HG03095 (cell line): ENCODE measurements around the gene AIP.

Experiments
- ATAC-seq: cut with Tn5 transposase; IDR thresholded peaks from one replicate; pipeline ENCODE4 v1.9.1; 2021; ENCODE audit warnings: moderate library complexity; ENCODE audit not compliant: unreplicated experiment

AIP gene

DNA sequence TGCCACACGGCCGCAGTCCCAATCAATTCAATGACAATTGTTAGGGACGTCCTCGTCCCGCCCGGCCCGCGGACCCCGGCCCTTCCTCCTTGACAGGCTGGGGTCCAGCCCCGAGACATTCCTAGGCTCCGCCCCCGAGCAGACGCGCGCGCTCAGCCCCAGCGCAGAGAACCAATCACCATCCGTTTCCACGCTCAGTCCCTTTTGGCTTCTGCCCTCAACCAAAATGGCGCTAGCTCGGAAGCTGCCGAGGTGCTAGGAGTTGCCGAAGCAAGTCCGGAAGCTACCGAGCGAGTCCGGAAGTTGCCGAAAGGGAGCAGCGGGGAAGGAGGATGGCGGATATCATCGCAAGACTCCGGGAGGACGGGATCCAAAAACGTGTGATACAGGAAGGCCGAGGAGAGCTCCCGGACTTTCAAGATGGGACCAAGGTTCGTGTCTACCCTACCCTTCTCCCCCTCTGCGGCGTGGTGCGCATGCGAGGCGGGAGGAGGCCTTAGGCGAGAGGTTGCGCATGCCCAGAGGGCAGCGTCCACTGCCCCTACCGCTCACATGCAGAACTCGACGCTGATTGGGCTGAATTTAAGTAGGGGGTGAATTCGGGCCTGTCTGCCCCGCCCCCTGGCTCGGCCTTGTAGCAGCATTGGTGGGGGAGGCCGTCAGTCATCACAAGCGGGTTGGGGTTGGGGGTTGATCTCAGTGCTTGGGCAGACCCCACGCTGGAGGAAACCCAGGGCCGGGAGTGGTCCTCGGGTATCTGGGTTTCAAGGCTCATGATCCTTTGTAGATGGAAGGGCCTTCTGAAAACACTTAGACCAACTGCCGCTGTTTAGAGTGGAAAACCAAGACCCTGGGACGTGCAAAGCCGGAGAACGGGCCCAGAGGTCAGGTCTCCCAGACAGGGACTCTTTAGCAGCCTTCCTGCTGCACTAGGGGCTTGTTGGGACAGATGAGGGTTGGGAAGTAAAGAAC, at the start of gene AIP:
Gene AIP, plus strand, starts transcription at position 200 of the 972 bp plus-strand sequence. Its CDS starts 133 bp downstream, at position 333.
- ATAC-seq, result peak; percentile 48

GRCh38 chr11:67433536-67434394, 49.1 kb upstream of the AIP start:
- ATAC-seq, result no peak

DNA sequence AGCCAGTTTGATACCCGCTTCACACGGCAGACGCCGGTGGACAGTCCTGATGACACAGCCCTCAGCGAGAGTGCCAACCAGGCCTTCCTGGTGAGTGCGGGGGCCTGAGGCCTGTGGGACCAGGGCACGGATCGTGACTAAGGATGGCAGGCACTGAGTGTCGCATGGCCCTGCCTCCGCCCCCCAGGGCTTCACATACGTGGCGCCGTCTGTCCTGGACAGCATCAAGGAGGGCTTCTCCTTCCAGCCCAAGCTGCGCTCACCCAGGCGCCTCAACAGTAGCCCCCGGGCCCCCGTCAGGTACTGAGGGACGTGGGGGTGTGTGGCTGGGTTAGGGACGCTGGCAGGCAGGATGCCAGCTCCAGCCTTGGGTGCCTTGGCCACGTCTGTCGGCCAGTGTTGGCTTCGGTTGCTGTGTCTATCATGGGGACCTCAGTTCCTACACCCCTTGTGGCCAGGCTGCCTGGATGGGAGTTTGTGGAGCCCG, 48.4 kb upstream of the AIP start:
- no peak for ATAC-seq

GRCh38 chr11:67435031-67435726, 47.6 kb upstream of the AIP start:
- ATAC-seq, result no peak

DNA sequence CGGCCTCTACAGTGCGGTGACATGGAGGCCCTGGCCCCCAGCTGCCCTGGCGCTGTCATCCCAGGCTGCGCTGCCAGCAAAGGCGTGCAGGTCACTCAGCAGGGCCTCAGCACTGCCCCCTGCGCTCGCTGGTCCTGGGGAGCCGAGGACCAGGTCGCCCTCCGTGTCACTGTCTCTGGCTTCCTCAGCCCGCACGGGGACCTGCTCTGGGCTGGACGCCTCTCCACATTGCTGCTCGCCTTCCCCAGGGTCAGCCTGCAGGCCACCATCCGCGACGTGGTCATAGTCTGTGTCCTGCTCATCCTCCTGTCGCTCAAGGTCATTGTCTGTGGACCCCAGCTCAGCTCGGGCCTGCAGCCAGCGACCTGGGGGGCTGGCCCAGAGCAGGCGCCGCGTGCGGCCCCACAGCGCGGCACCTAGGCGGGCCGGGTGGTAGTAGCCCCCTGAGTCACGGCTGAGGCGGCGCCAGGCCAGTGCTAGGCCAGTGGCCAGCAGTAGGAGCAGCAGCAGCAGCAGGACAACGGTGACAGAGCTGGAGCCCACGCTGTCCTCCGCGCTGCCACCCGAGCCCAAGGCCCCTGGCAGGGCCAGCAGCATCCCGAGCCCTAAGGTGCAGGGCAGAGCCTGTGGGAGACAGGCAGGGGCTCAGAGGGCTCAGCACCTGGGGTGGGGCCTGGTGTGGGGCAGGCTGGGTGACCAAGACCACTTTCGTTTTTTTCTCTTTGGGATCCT, 46.9 kb upstream of the AIP start:
- ATAC-seq, result no peak

DNA sequence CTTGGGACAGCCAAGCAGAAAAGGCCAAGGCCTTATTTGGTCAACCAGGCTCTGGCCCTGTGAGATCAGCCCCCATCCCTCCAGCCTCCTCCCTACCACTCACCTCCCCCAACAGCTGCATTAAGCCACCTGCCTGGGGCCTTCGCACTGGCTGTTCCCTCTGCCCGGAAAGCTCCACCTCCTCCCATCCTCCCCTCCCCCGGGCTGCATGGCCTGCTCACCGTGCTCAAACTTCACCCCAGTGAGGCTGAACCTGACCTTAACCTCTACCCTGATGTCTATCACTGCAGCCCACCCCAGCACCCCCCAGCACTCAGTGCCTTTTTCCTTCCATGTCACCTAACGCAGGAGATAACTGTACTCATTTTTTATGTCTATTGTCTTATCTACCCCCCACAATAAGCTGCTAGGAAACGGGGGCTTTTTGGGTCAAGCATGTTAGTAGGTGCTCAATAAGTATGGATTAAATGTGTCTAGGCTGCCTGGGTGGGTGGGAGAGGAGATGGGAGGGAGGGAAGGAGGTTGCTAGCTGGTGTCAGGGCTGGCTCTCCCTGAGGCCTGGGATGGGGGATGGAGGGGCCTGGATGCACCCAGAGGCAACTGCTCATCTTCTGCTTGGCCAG, 46.3 kb upstream of the AIP start:
- no peak for ATAC-seq

GRCh38 chr11:67437082-67437808, 45.6 kb upstream of the AIP start, which contains the start of gene PTPRCAP:
Gene PTPRCAP, minus strand, starts transcription at chr11:67437682. Its CDS starts 63 bp downstream, at chr11:67437619.
- no peak for ATAC-seq

GRCh38 chr11:67437809-67438157, 45.0 kb upstream of the AIP start:
- ATAC-seq, result no peak

DNA sequence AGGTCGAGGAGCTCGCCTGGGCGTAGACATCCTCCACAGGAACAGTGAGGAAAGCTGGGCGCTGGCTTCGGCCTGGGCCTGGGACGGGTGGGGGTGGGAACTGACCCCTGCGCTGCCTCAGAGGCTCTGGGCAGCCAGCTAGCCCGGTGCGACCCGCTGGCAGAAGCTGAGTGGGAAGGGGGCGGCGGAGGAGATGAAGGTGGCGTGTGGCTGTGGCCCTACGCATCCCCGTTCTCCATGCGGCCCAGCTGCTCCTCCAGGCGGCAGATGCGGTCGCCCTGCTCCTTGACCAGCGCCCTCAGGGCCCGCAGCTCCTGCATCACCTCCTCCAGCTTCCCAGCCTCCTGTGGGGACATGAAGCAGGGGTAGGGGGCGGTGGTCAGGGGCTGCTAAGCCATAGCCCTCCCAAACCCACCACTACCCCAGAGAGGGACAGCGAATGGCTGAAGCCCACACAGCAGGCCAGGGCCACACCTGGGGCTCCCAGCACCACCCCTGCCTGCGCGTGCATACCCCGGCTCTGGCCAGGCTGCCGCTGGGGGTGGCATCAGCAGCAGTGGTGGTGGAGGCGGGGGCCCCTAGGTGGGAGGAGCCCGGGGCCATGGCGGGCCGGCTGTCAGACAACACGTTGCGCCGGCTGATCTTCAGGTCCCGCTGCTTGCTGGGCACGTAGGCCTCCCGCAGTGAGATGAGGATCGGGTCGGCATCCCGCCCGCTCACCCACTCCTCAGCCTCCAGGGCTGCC, 44.5 kb upstream of the AIP start:
- ATAC-seq, result no peak

DNA sequence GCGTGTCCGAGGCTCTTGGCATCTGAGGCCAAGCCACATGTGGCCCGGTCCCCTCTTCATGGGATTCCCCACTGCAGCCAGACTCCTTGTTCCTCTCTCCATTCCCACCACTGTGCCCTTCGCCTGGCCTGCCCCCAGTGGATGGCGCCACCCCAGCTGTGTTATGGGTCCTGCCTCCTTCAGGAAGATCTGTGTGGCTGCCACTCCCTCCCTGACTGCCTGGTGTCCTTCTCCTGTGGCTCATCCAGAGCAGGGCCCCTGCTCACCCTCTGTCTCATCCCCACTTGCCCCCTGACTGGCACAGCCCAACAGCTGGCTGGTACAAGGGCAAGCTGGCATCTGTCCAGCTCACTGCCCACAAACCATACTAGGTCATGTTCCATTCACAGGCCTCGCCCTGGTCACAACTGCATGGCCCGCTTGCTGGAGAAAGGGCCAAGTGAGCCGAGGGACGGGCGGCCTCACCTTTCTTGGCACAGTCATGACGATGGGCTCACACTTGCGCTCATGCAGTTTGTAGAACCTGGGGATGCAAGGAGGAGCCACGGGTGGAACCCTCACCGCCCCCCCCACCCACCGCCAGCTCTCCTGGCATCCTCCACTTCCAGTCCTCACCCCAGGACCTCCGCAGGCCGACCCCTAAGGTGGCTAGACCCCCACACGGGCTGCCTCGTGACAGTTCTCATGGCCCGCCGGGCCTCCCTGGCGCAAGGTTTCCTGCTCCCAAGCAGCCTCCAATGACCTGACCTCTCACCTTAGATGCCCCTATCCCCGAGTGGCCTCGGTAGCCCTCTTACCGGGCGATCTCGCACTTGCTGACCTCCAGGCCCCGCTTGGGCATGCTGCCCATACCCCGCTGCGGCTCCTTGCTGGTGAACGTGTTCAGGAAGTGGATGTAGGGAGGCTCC, 43.3 kb upstream of the AIP start:
- ATAC-seq, result no peak

DNA sequence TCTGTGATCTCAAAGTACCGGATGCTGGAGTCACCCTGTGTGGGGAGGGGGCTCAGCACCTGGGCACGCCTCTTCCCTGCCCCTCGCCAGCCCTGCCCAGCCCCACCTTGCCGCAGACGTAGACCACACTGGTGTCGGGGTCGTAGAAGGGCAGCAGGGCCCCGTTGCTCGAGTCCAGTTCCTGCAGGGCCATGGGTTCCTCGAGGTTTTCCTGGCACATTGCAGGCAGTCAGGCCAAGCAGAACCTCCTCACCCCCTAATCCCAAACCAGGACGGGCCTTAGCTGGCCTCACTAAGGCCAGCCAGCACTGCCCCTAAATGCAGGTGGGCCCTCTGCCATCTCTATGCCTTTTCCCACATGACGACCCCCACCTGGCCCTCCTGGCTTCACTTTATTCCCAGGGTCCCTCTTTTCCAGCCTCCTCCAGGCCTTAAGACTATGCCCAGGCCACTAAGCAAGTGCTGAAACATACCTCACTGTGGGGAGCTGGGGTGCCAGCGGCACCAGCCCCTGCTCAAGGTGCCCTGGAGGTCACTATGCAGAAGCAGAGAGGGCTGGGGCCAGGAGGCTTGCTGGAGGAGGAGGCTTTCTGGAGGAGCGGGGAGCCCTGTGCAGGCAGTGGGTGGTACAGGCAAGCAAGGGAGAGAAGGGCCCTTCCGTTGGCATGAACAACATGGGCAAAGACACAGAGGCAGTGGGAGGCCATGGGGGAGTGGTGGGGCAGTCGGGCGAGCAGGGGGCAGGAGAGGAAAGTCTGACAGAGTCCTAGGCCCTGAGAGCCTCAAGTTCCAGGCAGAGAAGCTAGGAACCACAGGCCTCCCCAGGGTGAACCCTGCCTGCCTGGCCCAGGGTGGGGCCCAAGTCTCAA, 42.4 kb upstream of the AIP start:
- ATAC-seq, result no peak

GRCh38 chr11:67441098-67441563, 41.7 kb upstream of the AIP start:
- no peak for ATAC-seq

GRCh38 chr11:67441731-67442351, 41.0 kb upstream of the AIP start:
- no peak for ATAC-seq

- ATAC-seq, result no peak
Observed at GRCh38 chr11:67442504-67443404, 40.1 kb upstream of the AIP start.

DNA sequence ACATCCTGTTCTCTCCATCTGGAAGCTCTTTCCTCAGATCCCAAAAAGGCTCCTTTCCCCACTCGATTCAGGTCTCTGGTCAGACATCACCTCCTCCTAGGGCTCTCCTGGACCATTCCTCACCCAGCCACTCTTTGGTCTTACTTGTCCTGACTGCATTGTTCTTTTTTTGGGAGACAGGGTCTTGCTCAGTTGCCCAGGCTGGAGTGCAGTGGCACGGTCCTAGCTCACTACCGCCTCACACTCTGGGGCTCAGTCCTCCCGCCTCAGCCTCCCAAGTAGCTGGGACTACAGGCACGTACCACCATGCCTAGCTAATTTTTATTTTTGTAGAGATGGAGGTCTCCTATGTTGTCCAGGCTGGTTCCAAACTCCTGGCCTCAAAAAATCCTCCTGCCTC, 37.3 kb upstream of the AIP start:
- ATAC-seq, result no peak
